Inferior parietal cortex (tissue), 1 donor: ENCODE measurements around the gene SELL.
"Not testable (repeated sequence)": the region's sequence is repeated elsewhere in the genome, so short reads cannot be mapped to it uniquely, and the experiment has no call there.

ENCODE experiments used
- DNase-seq: peaks from one replicate; pipeline ENCODE4 v3.0.0-alpha.2; 2016; ENCODE audit errors: extremely low spot score

The SELL gene

GRCh38 chr1:169707912-169708604 lies 3.4 kb downstream of the SELL start:
- DNase-seq: no peak

- DNase-seq: no peak
These were observed 6.6 kb downstream of the SELL start for GRCh38 chr1:169704797-169705196.

- no peak for DNase-seq
These were observed 10.0 kb downstream of the SELL start for GRCh38 chr1:169701261-169702005.

- no peak for DNase-seq
These were observed 11.7 kb downstream of the SELL start for GRCh38 chr1:169699707-169700106.

GRCh38 chr1:169698976-169699375 lies 12.4 kb downstream of the SELL start:
- no peak for DNase-seq

- no peak for DNase-seq
These were observed 13.7 kb downstream of the SELL start for GRCh38 chr1:169697755-169698154.

GRCh38 chr1:169696273-169697100 lies 14.9 kb downstream of the SELL start:
- no peak for DNase-seq

GRCh38 chr1:169694304-169695075 lies 16.9 kb downstream of the SELL start:
- no peak for DNase-seq

- DNase-seq: no peak
These were observed 18.5 kb downstream of the SELL start for GRCh38 chr1:169692756-169693460.

- no peak for DNase-seq
These were observed 20.9 kb downstream of the SELL start for GRCh38 chr1:169690489-169690888.

- no peak for DNase-seq
These were observed 22.0 kb downstream of the SELL start for GRCh38 chr1:169689395-169689794.

GRCh38 chr1:169688377-169688776 lies 23.0 kb downstream of the SELL start:
- DNase-seq: not testable (repeated sequence)

- no peak for DNase-seq
These were observed 27.8 kb downstream of the SELL start for GRCh38 chr1:169683661-169684060.

GRCh38 chr1:169683168-169683567 lies 28.3 kb downstream of the SELL start:
- not testable (repeated sequence) for DNase-seq

- DNase-seq: no peak
These were observed 29.3 kb downstream of the SELL start for GRCh38 chr1:169682071-169682470.

GRCh38 chr1:169681140-169681539 lies 30.3 kb downstream of the SELL start:
- no peak for DNase-seq

GRCh38 chr1:169680377-169681019 lies 30.9 kb downstream of the SELL start:
- no peak for DNase-seq

- no peak for DNase-seq
These were observed 31.7 kb downstream of the SELL start for GRCh38 chr1:169679692-169680091.

GRCh38 chr1:169676001-169676400 lies 35.4 kb downstream of the SELL start:
- DNase-seq: no peak

- DNase-seq: no peak
These were observed 40.6 kb downstream of the SELL start for GRCh38 chr1:169670836-169671235.

GRCh38 chr1:169670244-169670643 lies 41.2 kb downstream of the SELL start:
- not testable (repeated sequence) for DNase-seq
